T-cell (primary cell): ENCODE measurements around the gene EXT2. TPM values are rescaled to one million over a fixed set of nuclear protein-coding genes. Genes with fewer than 3 reads are reported as not detected.

ENCODE experiments used
- ATAC-seq, 4 experiments: fragments of 200-7000 bp in 3 of 4; fragments of 150-1000 bp in 1 of 4; cut with Tn5 transposase; replicated peaks in 1 of 4; 1 replicate in 3 of 4; 2 replicates in 1 of 4; pipeline ENCODE4 v1.10.0; 2021; ENCODE audit warnings: moderate library complexity in 3 of 4, mild to moderate bottlenecking in 2 of 4, moderate number of reproducible peaks in 1 of 4
- CTCF ChIA-PET, 2 donors: fragments of 300-600 bp; sonication (Branson Sonifier 250); formaldehyde crosslinking; loops; one replicate each; lab custom pipeline; 2022; ENCODE audit warnings: antibody characterized with exemption in 2 of 2; lab: Charles Lee
- POLR2A ChIA-PET, 2 donors: fragments of 300-600 bp; sonication (Branson Sonifier 250); formaldehyde crosslinking; loops; one replicate each; lab custom pipeline; 2022; ENCODE audit warnings: antibody characterized with exemption in 2 of 2; lab: Charles Lee
- DNase-seq, 35 experiments: peaks; one replicate each; pipeline versions ENCODE4 v3.0.0 to v3.0.0-alpha.2; 2013 to 2023
- H3K27ac ChIP-seq: one replicate; pipeline ENCODE4 v1.5.1; 2013; ENCODE audit warnings: low read length
- H3K27me3 ChIP-seq, 2 experiments: replicated peaks in 1 of 2; 1 replicate in 1 of 2; 2 replicates in 1 of 2; pipeline versions ENCODE4 v1.6.1 to v1.7.0; 2013; ENCODE audit warnings: low read length in 1 of 2, mixed read lengths in 1 of 2; ENCODE audit not compliant: control insufficient read depth in 2 of 2, insufficient read depth in 2 of 2; ENCODE audit errors: extremely low read depth in 1 of 2
- H3K36me3 ChIP-seq, 2 donors: 1 replicate in 1 of 2; 2 replicates in 1 of 2; pipeline versions ENCODE4 v1.6.1 to v1.7.0; 2013; ENCODE audit warnings: low read length in 1 of 2; ENCODE audit not compliant: control insufficient read depth in 2 of 2, insufficient read depth in 1 of 2; ENCODE audit errors: extremely low read depth in 1 of 2
- H3K4me1 ChIP-seq, 2 experiments: 1 replicate in 1 of 2; 2 replicates in 1 of 2; pipeline versions ENCODE4 v1.6.1 to v1.7.0; 2013; ENCODE audit warnings: low read length in 2 of 2, mixed read lengths in 1 of 2; ENCODE audit not compliant: insufficient read depth in 2 of 2, control insufficient read depth in 1 of 2; ENCODE audit errors: extremely low read depth in 1 of 2
- H3K4me3 ChIP-seq, 2 donors: 1 replicate in 1 of 2; 2 replicates in 1 of 2; pipeline versions ENCODE4 v1.5.1 to v1.7.0; 2013; ENCODE audit warnings: mild to moderate bottlenecking in 2 of 2, low read length in 1 of 2, moderate library complexity in 1 of 2; ENCODE audit not compliant: control insufficient read depth in 1 of 2; ENCODE audit errors: extremely low read depth in 1 of 2
- H3K9me3 ChIP-seq: 2 replicates; pipeline ENCODE4 v1.7.0; 2013
- H3K27ac Mint-ChIP-seq, 2 donors: one replicate each; pipeline ENCODE4 v1.8.0; 2020 to 2021; ENCODE audit warnings: mild to moderate bottlenecking in 2 of 2, mixed read lengths in 2 of 2
- H3K27me3 Mint-ChIP-seq, 2 donors: one replicate each; pipeline ENCODE4 v1.8.0; 2021 to 2022; ENCODE audit warnings: mixed read lengths in 2 of 2
- H3K36me3 Mint-ChIP-seq: one replicate; pipeline ENCODE4 v1.8.0; 2021; ENCODE audit warnings: mixed read lengths
- H3K4me1 Mint-ChIP-seq, 3 donors: one replicate each; pipeline ENCODE4 v1.8.0; 2020 to 2022; ENCODE audit warnings: mixed read lengths in 3 of 3, mild to moderate bottlenecking in 1 of 3
- H3K4me3 Mint-ChIP-seq, 3 donors: one replicate each; pipeline ENCODE4 v1.8.0; 2020 to 2022; ENCODE audit warnings: mild to moderate bottlenecking in 3 of 3, mixed read lengths in 3 of 3, moderate library complexity in 3 of 3
- H3K9me3 Mint-ChIP-seq, 3 donors: one replicate each; pipeline ENCODE4 v1.8.0; 2020 to 2022; ENCODE audit warnings: mixed read lengths in 3 of 3
- WGBS: methylation state at CpG from one replicate; pipeline ENCODE4 v1.1.5; 2013; ENCODE audit warnings: missing lambda C conversion rate; ENCODE audit not compliant: insufficient coverage; 5-methylcytosine and 5-hydroxymethylcytosine counted together
- total RNA-seq, 35 experiments: library from RNA in 6 of 35; stranded (reverse) in 6 of 35; fragments of 120-200 nt in 1 of 35; gene quantifications; one replicate each; pipeline versions ENCODE4 v1.2.1 to v1.2.4 and lab custom pipeline; 2013 to 2026

EXT2 gene
- total RNA-seq, 5 donors from 2014 or later (not counting 1 experiment from before 2014, with no cell fraction given) = 24.8 to 30.5 (median 26.6) TPM

GRCh38 chr11:44229624-44230023 is 134.1 kb downstream of the EXT2 start:
- no peaks in the 10 kb centered on the region for H3K27me3 ChIP-seq
- H3K36me3 ChIP-seq = peaks cover 0 to 4% of the 10 kb centered on the region in 2 donors
- ATAC-seq (no peak), DNase-seq (no peak)
- H3K9me3 Mint-ChIP-seq = no peaks in the 10 kb centered on the region
- H3K4me1 ChIP-seq = no peaks in the 10 kb centered on the region
- H3K27me3 Mint-ChIP-seq = no peaks in the 10 kb centered on the region
- no peak overlapping the region for H3K4me3 Mint-ChIP-seq
- ChIA-PET POLR2A (no interaction called here), CTCF (no interaction called here)
- no peak overlapping the region for H3K4me3 ChIP-seq
- no peaks in the 10 kb centered on the region for H3K9me3 ChIP-seq
- H3K36me3 Mint-ChIP-seq = peaks cover 54% of the 10 kb centered on the region
- peaks cover 12 to 24% (median 18%) of the 10 kb centered on the region in 3 donors for H3K4me1 Mint-ChIP-seq
- H3K27ac Mint-ChIP-seq = no peak overlapping the region
- no peak overlapping the region for H3K27ac ChIP-seq
- WGBS = 100% methylated on average over 1 of the region's 3 CpGs

DNA sequence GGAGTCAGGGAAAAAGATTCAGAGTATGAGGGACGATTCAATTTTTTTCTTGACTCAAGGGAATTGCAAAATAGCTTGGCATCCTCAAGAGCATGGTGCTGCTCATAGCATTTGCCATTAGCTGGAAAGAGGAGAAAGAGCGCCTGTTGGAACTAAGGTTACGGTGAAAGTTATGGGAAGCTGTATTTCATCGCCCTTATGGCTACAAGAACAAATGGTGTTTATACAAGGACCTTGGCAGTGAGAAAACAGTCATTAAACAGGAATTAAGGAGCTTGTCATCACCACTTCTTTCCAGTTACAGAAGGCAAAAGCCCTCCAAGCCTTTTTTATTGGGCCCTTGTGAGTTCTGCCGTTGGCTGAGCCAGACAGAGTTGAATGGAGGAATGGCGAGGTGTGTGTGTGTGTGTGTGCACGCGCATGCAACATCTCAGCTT is 140.3 kb downstream of the EXT2 start:
- Histone ChIP-seq H3K9me3 (no peaks in the 10 kb centered on the region), H3K36me3 (peaks cover 8 to 23% of the 10 kb centered on the region in 2 donors), H3K4me3 (no peak overlapping the region), H3K27me3 (no peaks in the 10 kb centered on the region), H3K27ac (no peak overlapping the region), H3K4me1 (no peaks in the 10 kb centered on the region)
- ATAC-seq (no peak), DNase-seq (no peak)
- 100% methylated on average over 4 of the region's 8 CpGs for WGBS
- H3K27ac Mint-ChIP-seq = no peak overlapping the region
- H3K36me3 Mint-ChIP-seq = peaks cover 68% of the 10 kb centered on the region
- H3K4me1 Mint-ChIP-seq = no peaks in the 10 kb centered on the region
- H3K27me3 Mint-ChIP-seq = no peaks in the 10 kb centered on the region
- H3K9me3 Mint-ChIP-seq = no peaks in the 10 kb centered on the region
- H3K4me3 Mint-ChIP-seq = no peak overlapping the region
- CTCF ChIA-PET = no interaction called here
- POLR2A ChIA-PET = no interaction called here

- CTCF ChIA-PET = no interaction called here
- no peak overlapping the region for H3K4me3 ChIP-seq
- ATAC-seq (no peak), DNase-seq (no peak)
- peaks cover 8 to 27% of the 10 kb centered on the region in 2 donors for H3K36me3 ChIP-seq
- POLR2A ChIA-PET = no interaction called here
- Mint-ChIP-seq H3K36me3 (peaks cover 67% of the 10 kb centered on the region), H3K9me3 (no peaks in the 10 kb centered on the region), H3K4me3 (no peak overlapping the region), H3K4me1 (no peaks in the 10 kb centered on the region), H3K27me3 (no peaks in the 10 kb centered on the region), H3K27ac (no peak overlapping the region)
- H3K27ac ChIP-seq = no peak overlapping the region
- H3K4me1 ChIP-seq = no peaks in the 10 kb centered on the region
- H3K9me3 ChIP-seq = no peaks in the 10 kb centered on the region
- no peaks in the 10 kb centered on the region for H3K27me3 ChIP-seq
- WGBS = 100% methylated on average over 1 of the region's 2 CpGs
Observed at GRCh38 chr11:44236296-44236695, 140.8 kb downstream of the EXT2 start.

- no CpG with 5 or more reads among the region's 1 CpG for whole genome bisulfite sequencing
- no peaks in the 10 kb centered on the region for H3K9me3 ChIP-seq
Observed at GRCh38 chr11:44237156-44237555, 141.7 kb downstream of the EXT2 start.

DNA sequence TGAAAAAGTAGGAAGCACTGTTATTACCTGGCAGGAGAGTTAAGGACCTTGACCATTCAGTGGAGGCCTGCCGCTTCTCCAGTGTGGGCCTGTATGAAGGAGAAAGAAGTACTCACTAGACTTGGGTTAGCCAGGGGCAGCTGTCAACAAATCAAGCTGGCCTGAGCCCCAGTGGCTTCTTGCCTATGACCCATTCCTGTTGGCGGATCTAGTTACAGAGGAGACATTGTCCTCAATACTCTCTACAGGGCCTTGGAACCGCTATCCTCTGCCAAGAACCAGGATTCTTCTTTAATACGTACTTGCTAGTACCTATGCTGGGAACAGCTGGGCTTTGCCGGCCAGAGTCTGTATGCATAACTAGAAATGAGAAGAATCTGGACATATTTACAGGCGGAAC is 146.4 kb downstream of the EXT2 start:
- CTCF ChIA-PET = no interaction called here
- Mint-ChIP-seq H3K36me3 (peaks cover 78% of the 10 kb centered on the region), H3K27me3 (no peaks in the 10 kb centered on the region), H3K27ac (no peak overlapping the region), H3K4me1 (no peaks in the 10 kb centered on the region), H3K4me3 (no peak overlapping the region), H3K9me3 (no peaks in the 10 kb centered on the region)
- Histone ChIP-seq H3K4me1 (no peaks in the 10 kb centered on the region), H3K27me3 (no peaks in the 10 kb centered on the region), H3K4me3 (no peak overlapping the region), H3K9me3 (no peaks in the 10 kb centered on the region), H3K27ac (no peak overlapping the region), H3K36me3 (peaks cover 2 to 27% of the 10 kb centered on the region in 2 donors)
- ATAC-seq (no peak), DNase-seq (no peak)
- 100% methylated on average over 1 of the region's 6 CpGs for WGBS
- POLR2A ChIA-PET = no interaction called here

More at GRCh38 chr11:44237156-44237555, 141.7 kb downstream of the EXT2 start:
- Mint-ChIP-seq H3K9me3 (no peaks in the 10 kb centered on the region), H3K27me3 (no peaks in the 10 kb centered on the region), H3K4me3 (no peak overlapping the region), H3K4me1 (no peaks in the 10 kb centered on the region), H3K27ac (no peak overlapping the region), H3K36me3 (peaks cover 68% of the 10 kb centered on the region)
- Histone ChIP-seq H3K27ac (no peak overlapping the region), H3K36me3 (peaks cover 8 to 29% of the 10 kb centered on the region in 2 donors), H3K4me1 (no peaks in the 10 kb centered on the region), H3K4me3 (no peak overlapping the region), H3K27me3 (no peaks in the 10 kb centered on the region)
- ChIA-PET POLR2A (no interaction called here), CTCF (interaction anchor here in 1 of 2 donors (0.6 kb wide), 1 partner anchor 49 kb away, joined by 4 read pairs; no protein-coding TSS in a partner anchor)
- ATAC-seq (no peak), DNase-seq (no peak)

GRCh38 chr11:44243086-44243485 is 147.6 kb downstream of the EXT2 start:
- Histone ChIP-seq H3K27me3 (no peaks in the 10 kb centered on the region), H3K27ac (no peak overlapping the region), H3K36me3 (peaks cover 2 to 24% of the 10 kb centered on the region in 2 donors), H3K9me3 (no peaks in the 10 kb centered on the region), H3K4me1 (no peaks in the 10 kb centered on the region), H3K4me3 (no peak overlapping the region)
- CTCF ChIA-PET = no interaction called here
- POLR2A ChIA-PET = no interaction called here
- ATAC-seq (no peak), DNase-seq (no peak)
- Mint-ChIP-seq H3K4me3 (no peak overlapping the region), H3K27me3 (no peaks in the 10 kb centered on the region), H3K36me3 (peaks cover 78% of the 10 kb centered on the region), H3K9me3 (no peaks in the 10 kb centered on the region), H3K4me1 (no peaks in the 10 kb centered on the region), H3K27ac (no peak overlapping the region)
- WGBS = 100% methylated on average over 2 of the region's 5 CpGs
